ENCODE measurements around the gene IFT20.

Gene IFT20

GRCh38 chr17:28370744-28371103 is 35.5 kb upstream of the IFT20 start:
- TF ChIP-seq SIN3A (IDR thresholded peaks at IDR 0.05; ENCODE audit: borderline replicate concordance, insufficient read depth, low read length): no peak
- no peak for TF ChIP-seq TAF1 (IDR thresholded peaks at IDR 0.05; ENCODE audit: borderline replicate concordance, insufficient read depth, low read length)
- TF ChIP-seq, protein P1, sequence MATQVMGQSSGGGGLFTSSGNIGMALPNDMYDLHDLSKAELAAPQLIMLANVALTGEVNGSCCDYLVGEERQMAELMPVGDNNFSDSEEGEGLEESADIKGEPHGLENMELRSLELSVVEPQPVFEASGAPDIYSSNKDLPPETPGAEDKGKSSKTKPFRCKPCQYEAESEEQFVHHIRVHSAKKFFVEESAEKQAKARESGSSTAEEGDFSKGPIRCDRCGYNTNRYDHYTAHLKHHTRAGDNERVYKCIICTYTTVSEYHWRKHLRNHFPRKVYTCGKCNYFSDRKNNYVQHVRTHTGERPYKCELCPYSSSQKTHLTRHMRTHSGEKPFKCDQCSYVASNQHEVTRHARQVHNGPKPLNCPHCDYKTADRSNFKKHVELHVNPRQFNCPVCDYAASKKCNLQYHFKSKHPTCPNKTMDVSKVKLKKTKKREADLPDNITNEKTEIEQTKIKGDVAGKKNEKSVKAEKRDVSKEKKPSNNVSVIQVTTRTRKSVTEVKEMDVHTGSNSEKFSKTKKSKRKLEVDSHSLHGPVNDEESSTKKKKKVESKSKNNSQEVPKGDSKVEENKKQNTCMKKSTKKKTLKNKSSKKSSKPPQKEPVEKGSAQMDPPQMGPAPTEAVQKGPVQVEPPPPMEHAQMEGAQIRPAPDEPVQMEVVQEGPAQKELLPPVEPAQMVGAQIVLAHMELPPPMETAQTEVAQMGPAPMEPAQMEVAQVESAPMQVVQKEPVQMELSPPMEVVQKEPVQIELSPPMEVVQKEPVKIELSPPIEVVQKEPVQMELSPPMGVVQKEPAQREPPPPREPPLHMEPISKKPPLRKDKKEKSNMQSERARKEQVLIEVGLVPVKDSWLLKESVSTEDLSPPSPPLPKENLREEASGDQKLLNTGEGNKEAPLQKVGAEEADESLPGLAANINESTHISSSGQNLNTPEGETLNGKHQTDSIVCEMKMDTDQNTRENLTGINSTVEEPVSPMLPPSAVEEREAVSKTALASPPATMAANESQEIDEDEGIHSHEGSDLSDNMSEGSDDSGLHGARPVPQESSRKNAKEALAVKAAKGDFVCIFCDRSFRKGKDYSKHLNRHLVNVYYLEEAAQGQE (IDR thresholded peaks at IDR 0.05; ENCODE audit: insufficient read depth in 1 of 2, low read depth in 2 of 2, low read length in 2 of 2): no peak
- TF ChIP-seq FOXP2 (optimal IDR thresholded peaks at IDR 0.05; ENCODE audit: borderline replicate concordance, extremely low read depth, extremely low read length, insufficient read depth): no peak
- TF ChIP-seq POLR2AphosphoS5 (IDR thresholded peaks at IDR 0.05; ENCODE audit: low read depth, low read length): no peak

- no peak for TF ChIP-seq FOXP2 (optimal IDR thresholded peaks at IDR 0.05; ENCODE audit: borderline replicate concordance, extremely low read depth, extremely low read length, insufficient read depth)
- TF ChIP-seq TAF1 (IDR thresholded peaks at IDR 0.05; ENCODE audit: borderline replicate concordance, insufficient read depth, low read length): no peak
- TF ChIP-seq, protein P1 (IDR thresholded peaks at IDR 0.05; ENCODE audit: insufficient read depth in 1 of 2, low read depth in 2 of 2, low read length in 2 of 2): no peak; a peak in 1 of 4 replicates
- TF ChIP-seq SIN3A (IDR thresholded peaks at IDR 0.05; ENCODE audit: borderline replicate concordance, insufficient read depth, low read length): no peak
- no peak for TF ChIP-seq POLR2AphosphoS5 (IDR thresholded peaks at IDR 0.05; ENCODE audit: low read depth, low read length)
These were observed 34.9 kb upstream of the IFT20 start, which contains the start of gene VTN for GRCh38 chr17:28370035-28370743. VTN (minus strand) TSS chr17:28370307; CDS start chr17:28370203, 104 bp downstream.

DNA sequence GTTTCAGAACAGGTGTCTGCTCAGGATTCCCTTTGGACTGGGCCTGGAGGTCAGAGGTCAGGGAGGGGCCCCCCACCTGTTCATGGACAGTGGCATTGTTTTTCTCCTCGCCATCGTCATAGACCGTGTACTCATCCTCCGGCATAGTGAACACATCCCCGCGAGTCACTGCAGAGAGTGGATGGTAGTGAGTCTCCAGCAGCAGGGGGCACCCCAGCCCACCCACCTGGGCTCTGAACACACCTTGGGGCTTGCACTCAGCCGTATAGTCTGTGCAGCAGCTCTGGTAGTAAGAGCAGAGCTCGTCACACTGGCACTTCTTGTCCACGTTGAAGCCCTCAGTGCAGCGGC is 34.4 kb upstream of the IFT20 start:
- TF ChIP-seq FOXP2 (optimal IDR thresholded peaks at IDR 0.05; ENCODE audit: borderline replicate concordance, extremely low read depth, extremely low read length, insufficient read depth) (no peak), TAF1 (IDR thresholded peaks at IDR 0.05; ENCODE audit: borderline replicate concordance, insufficient read depth, low read length) (no peak), SIN3A (IDR thresholded peaks at IDR 0.05; ENCODE audit: borderline replicate concordance, insufficient read depth, low read length) (no peak)

DNA sequence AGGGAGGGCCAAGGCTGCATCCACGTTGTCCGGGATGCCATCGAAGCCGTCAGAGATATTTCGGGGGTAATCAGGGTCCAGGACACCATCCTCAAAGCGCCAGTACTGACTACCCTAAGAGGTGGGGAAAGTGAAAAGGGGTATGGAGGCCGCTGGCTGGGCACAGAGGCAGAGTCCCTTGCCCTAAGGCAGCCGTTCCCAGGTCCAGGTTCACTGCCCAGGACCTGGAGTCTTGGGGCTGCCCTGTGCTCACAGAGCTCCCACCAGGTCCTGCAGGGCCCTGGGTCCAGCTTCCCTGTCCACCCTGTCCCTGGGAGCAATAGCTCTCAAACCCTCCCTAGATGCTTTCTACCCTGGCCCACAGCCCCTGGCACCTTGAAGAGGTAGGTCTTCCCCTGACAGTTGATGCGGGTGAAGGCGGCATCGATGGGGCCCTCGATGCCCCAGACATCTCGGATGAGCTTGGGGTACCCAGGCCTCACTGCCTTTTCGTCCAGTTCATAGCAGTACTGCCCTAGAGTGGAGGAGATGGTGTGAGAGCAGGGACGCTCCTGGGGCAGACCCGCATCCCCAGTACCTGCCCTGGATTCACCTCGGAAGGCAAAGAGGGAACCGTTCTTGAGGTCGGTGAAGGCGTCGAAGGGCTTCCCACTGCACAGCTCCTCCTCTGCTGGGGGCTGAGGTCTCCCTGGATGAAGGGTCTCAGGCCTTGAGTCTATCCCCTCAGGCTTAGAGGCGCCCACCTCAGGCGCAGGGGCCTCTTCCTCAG is 33.8 kb upstream of the IFT20 start:
- TF ChIP-seq SIN3A (IDR thresholded peaks at IDR 0.05; ENCODE audit: borderline replicate concordance, insufficient read depth, low read length) (no peak), POLR2AphosphoS5 (IDR thresholded peaks at IDR 0.05; ENCODE audit: low read depth, low read length) (no peak), FOXP2 (optimal IDR thresholded peaks at IDR 0.05; ENCODE audit: borderline replicate concordance, extremely low read depth, extremely low read length, insufficient read depth) (no peak), TAF1 (IDR thresholded peaks at IDR 0.05; ENCODE audit: borderline replicate concordance, insufficient read depth, low read length) (no peak)
- TF ChIP-seq, protein P1 (IDR thresholded peaks at IDR 0.05; ENCODE audit: insufficient read depth in 1 of 2, low read depth in 2 of 2, low read length in 2 of 2): no peak

- TF ChIP-seq POLR2AphosphoS5 (IDR thresholded peaks at IDR 0.05; ENCODE audit: low read depth, low read length) (no peak), FOXP2 (optimal IDR thresholded peaks at IDR 0.05; ENCODE audit: borderline replicate concordance, extremely low read depth, extremely low read length, insufficient read depth) (no peak), TAF1 (IDR thresholded peaks at IDR 0.05; ENCODE audit: borderline replicate concordance, insufficient read depth, low read length) (no peak), SIN3A (IDR thresholded peaks at IDR 0.05; ENCODE audit: borderline replicate concordance, insufficient read depth, low read length) (no peak)
- TF ChIP-seq, protein P1 (IDR thresholded peaks at IDR 0.05; ENCODE audit: insufficient read depth in 1 of 2, low read depth in 2 of 2, low read length in 2 of 2): no peak
These were observed 33.1 kb upstream of the IFT20 start for GRCh38 chr17:28368306-28368831.
